HG02571 (cell line): ENCODE data around the gene SLC29A2.
A peak's percentile ranks its signal among the peaks of the same experiment; 100 is the strongest.

ENCODE experiments used
- ATAC-seq: cut with Tn5 transposase; IDR thresholded peaks from one replicate; pipeline ENCODE4 v1.9.1; 2021; ENCODE audit warnings: mild to moderate bottlenecking, moderate library complexity; ENCODE audit not compliant: unreplicated experiment

Gene SLC29A2, protein sequence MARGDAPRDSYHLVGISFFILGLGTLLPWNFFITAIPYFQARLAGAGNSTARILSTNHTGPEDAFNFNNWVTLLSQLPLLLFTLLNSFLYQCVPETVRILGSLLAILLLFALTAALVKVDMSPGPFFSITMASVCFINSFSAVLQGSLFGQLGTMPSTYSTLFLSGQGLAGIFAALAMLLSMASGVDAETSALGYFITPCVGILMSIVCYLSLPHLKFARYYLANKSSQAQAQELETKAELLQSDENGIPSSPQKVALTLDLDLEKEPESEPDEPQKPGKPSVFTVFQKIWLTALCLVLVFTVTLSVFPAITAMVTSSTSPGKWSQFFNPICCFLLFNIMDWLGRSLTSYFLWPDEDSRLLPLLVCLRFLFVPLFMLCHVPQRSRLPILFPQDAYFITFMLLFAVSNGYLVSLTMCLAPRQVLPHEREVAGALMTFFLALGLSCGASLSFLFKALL

DNA sequence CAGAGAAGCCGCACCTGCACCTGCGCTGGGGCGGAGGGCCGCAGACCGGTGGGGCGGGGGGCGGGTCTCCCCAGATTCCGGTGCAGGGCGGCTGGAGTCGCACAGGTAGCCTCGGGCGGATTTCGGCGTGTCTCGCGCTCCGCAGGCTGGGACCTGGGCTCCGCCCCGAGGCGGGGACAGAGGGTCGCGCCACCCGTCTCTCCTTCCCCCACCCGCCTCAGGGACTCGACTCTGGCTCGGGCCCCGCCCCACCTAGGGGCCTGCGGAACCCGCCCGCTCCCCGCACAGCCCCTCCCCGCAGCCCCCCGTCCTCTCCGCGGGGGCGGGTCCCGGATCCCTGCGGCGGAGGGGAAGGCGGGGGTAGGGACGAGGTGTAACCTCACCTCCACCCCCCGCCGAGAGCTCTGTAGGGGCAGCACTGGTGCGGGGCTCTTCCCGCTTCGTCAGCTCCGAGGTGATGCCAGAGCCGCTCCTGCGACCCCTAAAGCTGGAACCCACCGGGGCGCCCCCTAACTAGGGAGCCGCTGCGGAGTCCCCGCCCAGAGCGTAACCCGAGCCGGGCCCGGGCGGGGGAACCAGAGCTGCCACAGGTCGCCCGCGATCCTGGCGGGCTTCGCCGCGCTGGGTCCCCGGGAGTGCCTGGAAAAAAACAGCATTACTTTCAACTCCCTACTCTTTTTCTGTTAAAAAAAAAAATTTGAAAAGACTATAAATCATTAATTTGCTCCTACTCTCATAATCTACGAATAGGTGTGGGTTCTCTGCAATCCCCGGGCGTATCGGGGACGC, at the start of gene SLC29A2:
SLC29A2 (minus strand) TSS at position 134 of the 789 bp plus-strand sequence. CDS start 169 bp downstream, outside the sequence.
- peak; percentile 57 for ATAC-seq

DNA sequence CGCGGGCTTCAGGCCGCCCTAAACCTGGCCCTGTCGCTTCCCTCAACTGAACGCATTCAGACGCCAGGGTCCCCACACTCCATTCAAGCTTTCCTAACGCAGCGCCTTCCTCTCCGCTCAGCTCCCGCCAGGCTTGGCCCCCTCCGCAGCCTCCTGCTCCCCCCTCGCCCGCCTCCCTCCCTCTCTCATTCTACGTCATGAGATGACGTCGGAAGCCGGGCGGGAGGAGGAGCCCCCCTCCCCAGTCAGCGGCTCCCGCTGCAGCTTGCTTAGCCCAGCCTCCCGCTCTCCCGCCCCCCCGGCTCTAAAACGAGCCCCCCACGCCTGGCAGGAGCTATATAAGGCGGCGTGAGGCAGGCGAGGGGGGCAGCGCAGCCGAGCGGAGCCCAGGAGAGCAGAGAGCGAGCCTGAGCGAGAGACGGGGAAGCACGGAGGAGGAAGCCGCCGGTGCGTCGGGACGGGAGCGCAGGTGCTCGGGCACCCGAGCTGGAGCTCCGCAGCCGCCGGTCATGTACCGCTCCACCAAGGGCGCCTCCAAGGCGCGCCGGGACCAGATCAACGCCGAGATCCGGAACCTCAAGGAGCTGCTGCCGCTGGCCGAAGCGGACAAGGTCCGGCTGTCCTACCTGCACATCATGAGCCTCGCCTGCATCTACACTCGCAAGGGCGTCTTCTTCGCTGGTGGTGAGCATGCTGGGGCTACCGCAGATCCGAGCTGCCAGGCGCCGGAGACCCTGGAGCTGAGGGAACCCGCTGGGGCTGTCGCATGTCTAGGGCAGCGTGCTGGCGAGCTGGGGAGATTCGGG, 49.3 kb upstream of the SLC29A2 start, which contains the start of gene NPAS4:
NPAS4 (plus strand) TSS at position 365 of the 806 bp plus-strand sequence; CDS start at position 510, 145 bp downstream.
- ATAC-seq = no peak

DNA sequence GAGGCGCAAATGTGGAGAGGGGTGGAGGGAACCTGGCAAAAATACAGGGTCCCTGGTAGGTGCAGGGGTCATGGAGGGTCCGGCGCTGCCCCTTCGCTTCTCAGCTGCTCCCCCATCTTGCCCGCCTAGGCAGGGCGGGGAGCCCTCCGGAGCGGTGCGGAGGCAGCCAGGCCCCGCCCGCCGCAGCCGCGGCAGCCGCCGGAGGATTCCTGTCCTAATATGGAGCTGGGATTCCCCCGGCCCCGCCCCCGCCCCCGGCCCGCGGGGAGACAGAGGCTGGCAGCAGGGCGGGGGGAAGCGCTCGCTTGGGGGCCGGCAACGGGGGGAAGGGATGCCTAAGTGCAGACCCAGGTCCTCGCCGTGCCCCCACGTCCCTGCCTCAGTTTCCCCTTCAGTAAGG, 48.3 kb upstream of the SLC29A2 start:
- ATAC-seq = no peak

DNA sequence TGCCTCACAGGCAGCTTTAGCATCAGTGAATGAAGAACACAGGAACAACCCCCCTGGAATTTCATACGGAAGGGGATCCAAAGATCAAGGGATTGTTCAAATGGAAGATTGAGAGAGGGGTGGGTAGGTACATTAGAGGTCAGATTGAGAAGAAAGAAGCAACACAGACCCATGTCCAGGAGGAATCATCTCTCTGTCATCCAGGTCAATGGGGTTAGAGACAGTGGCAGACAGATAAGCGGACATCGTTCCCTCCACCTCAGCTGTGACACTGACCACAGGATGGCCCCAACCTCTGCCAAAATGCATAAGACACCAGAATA, 47.4 kb upstream of the SLC29A2 start:
- no peak for ATAC-seq

DNA sequence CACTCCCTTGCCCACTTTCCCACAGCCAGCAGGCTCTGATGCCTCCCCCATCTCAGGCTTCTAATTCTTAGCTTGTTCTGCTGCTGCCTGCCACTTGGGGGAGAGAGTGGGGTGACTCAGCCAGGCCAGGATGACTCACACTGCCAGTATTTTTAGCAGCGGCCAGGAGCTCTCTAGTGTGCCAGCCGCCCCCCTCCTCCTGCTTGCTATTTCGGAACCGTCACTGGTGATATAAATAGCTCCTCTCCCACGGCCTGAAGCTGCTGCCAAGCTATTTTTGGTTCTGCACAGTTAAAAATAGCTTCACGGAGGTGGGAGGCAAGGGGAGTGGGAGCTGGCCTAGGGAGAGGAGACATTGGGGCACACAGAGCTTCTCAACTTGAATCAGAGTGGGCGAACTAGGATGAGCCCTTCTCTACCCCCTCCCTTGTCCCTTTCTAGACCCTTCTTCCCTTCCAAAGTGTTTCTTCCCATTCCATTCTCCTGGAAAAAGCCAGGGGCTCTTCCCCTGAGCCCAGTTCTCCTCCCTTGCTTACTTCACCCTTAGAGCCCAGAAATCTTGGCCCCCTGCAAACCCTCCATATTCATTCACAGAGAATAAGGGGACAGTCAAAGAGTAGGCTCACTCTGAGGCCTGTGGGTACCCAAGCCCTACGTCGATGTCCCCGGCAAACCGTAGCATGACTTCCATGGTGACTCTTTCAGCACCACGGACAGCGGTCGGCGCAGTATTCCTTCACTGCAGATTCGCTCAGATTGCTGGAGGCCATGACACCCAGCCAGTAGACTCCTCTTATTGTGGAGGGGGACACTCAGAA, 46.8 kb upstream of the SLC29A2 start:
- ATAC-seq = no peak

DNA sequence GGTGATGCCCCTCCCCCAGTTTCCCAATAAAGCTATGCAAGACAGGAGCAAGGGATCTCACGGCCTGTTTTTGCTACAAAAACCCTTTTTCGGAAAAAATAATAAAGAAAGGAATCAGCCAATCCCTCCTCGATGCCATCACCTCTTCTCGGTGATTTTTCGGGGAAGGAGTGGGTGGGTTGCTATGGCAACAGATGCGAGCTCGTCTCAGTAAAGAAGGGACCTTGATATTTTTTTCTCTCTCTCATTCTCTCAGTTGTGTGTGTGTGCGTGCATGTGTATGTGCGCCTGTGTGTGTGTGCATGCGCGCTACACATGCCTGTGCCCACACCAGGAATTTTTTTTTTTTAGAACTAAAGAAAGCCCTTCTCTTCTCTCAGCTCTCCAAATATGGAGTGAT, 45.4 kb upstream of the SLC29A2 start:
- ATAC-seq = no peak

DNA sequence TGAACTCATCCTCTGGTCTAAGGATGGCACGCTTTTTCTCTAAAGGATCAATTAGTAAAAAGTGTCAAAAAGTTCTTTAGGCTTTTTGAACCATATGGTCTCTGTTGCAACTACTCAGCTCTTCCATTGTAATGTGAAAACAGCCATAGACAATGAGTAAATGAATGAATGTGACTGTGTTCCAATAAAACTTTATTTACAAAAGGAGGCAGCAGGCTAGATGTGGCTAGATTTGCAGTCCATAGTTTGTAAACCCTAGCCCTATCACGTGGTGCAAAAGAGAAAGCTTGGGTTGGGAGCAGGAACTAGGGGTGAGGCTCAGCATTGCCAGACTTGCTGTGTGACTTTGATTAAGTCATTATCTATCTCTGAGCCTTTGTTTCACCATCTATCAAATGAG, 43.9 kb upstream of the SLC29A2 start:
- ATAC-seq = no peak

DNA sequence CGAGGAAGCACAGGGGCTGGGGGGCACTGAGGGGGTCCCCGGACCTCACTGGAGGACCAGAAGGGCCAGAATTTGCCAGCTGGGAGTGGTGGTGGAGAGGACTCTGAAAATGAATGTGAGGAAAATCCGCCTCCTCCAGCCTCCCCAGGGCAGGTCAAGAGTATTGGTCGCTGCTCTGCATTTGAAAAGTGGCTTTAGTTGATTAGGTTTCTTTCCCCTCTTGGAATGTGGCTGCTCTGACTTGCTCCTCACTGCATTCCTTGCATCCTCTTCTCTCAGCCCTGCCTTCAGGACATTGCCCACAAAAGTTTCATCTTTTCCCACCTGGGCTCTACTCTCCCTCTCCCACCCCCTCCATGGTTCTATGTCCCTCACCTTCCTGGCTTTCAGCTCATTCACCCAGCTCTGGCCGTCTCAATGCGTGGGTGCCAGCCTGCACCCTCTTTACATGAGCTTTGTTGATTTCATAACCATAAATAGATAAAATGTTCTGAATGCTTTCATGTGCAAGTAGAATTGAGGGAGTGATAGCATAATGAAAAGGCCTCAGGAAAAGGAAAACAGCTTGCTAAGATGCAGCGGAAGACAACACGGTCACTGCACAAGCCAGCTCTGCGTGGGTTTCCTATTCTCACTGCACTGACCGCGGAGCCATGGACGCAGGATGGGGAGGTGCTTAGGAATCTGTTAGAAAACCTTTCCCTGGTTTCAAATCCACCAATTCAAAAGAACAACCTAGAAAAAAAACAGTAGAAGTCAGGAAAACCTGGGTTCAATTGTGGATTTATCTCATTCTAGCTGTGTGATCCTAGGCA, 42.8 kb upstream of the SLC29A2 start:
- ATAC-seq = no peak

DNA sequence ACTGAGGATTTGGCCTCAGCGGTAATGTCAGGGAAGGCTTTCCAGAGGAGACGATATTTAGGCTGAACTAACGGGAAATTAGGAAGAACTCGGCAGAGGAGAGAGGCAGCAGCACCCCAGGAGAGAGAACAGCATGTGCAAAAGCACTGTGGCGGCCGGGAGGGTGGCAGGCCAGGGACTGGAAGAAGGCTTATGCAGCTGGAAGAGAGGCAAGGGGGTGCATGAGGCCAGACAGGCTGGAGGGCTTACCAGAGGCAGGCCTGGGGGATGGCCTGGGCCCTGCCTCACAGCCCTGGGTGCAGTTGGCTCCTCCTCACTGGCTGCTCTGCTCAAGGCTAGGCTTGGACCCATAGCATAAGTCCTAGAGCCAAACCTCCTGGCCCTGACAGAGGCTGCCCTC, 41.6 kb upstream of the SLC29A2 start:
- no peak for ATAC-seq

DNA sequence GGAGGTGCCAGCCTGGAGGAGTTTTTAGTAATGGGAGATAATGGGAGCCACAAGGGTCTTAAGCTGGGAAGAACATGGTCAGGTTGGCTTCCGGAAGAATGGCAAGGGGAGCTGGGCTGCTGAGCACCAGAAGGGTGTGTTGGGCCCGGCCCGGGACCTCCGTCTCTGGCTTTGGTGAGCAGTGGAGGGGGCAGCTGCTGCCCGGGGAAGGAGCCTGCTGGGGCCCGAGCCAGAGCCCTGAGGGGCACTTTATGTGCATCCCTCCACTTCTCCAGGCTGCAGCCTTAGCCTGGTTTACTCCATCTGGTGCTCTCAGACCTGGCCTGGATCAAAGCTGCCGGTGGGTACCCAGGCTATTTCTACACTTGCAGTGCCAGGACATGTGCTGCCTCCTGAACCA, 40.5 kb upstream of the SLC29A2 start:
- ATAC-seq = no peak

DNA sequence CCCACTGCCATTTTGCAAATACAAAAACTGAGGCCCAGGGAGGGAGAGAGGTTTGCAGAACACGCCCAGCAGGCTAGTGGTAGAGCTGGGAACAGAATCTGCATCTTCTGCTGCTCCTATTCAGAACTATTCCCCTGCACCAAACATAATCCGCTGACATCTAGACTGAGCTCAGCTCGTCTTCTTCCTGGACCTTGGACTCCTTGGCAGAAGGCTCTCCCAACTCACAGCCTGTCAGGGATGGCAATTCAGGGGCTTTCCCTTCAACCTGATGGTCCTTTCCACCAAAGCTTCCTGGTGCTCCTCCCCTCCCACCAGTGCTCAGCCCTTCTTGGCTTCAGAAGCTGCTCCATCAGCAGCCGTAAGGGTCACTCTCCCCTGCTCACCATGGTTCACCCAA, 39.8 kb upstream of the SLC29A2 start:
- ATAC-seq = no peak

DNA sequence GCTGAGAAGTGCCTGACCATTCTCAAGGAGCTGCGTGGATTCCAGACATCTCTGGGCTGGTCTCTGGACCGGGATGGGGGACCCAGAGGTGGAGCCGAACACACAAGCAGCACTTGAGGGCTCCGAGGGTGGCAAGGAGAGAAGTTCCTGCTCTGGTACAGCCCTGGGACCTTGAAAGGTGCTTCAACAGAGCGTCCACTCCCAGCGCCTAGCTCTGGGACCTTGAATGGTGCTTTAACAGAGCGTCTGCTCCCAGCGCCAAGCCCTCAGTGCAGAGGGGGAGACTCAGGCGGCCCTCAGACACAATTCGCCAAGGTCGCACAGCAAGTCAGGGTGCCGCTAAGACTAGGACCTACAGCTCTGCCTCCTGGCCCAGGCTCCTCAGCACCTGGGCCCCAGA, 38.6 kb upstream of the SLC29A2 start:
- ATAC-seq = no peak

DNA sequence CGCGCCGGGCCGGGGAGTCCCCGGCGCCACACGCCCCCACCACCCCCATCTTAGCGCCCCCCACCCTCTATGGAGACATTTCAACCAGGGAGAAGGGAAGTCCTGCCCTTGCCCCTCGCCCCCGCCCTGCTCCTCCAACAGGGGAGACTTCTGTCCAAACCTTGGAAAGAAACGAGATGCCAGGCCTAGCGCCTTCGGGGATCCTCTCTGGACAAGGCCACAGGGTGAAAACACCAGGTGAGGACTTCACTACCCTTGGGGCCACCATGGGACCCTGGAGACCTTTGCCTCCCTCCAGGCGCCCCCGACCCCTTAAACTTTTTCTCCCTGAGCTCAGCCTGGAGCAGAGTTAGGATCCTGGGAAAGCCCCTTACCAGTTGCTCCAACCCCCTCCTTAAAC, 37.7 kb upstream of the SLC29A2 start:
- ATAC-seq = no peak

DNA sequence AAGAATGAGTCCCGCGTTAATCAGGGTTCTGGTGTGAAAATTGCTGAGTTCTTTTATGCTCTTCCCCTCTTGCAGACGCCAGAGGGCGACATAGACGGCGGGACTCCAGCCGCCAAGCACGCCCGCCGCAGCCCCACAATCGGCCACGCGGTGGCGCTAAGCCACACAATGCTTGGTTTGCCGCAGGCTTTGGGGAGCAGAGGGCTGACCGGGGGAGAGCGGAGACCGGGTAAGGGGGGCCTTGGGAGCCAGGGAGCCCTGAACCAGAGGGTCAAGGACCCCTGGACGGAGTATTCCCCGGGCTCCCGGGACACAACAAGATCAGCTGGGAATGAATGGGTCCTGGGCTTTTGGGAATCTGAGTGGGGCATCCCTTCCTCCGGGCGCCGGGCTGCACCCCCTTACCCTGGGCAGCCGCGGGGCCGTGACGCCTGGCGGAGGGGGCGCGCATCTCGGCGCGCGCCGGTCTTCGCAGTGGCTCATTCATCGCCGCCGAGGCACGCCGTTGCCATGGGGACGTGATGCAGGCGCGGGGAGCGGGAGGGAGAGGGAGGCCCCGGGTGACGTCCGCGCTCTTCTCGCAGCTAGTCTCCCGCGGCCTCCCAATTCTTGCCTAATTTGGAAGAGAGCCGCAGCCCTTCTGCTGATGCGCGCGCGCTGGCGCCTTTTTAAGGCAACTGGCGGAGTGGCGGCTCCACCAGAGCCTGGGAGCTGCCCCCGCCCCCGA, 37.1 kb upstream of the SLC29A2 start:
- ATAC-seq = no peak

DNA sequence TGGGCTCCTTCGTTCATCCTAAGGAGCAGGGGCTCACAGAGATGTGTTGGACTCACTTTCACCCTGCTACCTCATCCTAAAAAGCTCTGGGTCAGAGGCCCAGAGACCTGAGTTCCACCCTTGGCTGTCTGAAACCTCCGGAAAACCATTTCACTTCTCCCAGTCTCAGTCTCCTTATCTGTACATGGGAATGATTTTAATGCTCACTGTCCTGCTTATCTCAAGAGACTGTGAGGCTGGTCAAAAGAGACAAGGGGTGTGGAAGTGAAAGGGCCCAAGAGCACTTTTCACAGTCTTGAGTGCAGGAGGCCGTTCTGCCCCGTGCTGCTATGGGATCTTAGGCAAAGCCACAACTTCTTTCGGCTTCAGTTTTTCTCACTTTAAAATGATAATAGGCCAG, 36.1 kb upstream of the SLC29A2 start:
- ATAC-seq = no peak

DNA sequence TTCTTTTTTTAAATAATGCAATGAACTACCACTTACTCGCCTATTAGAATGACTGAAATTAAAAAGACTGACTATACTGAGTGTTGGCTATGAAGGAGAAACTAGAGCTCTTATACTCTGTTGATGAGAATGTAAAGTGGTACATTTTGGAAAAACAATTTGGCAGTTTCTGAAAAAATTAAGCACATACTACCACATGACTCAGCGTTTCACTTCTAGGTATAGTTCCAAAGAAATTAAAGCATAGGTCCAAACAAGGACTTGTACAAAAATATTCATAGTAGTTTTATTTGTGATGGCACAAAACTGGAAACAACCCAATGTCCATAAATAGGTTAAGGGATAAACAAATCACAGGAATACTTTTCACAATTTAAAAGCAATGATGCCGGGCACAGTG, 22.4 kb upstream of the SLC29A2 start:
- no peak for ATAC-seq

DNA sequence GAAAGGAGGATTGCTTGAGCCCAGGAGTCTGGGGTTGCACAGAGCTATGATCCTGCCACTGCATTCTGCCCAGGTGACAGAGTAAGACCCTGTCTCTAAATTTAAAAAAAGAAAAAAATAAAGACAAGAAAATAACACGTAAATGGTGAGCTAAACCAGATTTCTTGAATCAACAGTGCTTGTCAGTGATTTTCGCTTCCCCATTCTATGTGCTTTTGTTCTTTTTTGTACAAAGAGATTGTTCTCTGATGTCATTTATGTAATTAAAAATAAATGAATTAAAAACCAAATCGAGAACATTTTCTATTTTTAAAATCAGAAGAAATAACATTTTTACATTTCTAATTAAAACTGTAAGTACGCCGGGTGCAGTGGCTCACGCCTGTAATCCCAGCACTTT, 19.8 kb upstream of the SLC29A2 start:
- no peak for ATAC-seq

DNA sequence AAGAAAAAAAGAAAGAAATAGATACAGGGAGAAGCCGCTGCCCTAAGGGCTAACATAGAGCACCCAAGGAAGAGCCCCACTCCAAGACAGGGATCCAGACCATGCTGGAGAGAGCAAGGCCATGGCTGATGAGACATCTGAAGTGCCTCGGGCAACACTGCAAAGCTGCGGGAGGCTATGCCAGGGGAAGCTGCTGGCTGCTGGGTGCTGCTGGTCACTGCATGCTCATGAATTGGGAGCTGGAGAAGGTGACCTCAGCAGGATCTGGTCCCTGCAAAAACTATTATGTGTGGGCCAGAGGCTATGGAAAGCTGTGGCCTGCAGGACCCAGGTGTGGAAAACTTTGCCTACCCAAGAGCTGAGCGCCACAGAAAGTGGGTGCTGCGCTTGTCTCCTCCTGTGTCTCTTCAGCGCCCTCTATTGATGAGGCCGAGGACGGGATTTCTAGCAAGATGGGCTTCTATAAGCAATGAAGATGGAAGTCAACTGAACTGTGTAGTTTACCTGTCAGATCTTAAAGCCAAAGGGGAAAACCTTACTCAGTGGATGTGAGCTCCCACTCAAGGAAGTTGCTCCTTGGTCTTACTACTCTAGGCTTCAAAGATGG, 17.3 kb upstream of the SLC29A2 start:
- no peak for ATAC-seq
